DLD1 (cell line): ENCODE measurements around the gene NEFH.

Experiments used
- in situ Hi-C: cut with HindIII; loops from 2 replicates; pipeline ENCODE4 v1.10.0; 2017; ENCODE audit warnings: low sequenced_read_pairs

Gene NEFH

GRCh38 chr22:29539105-29539504, 59.1 kb downstream of the NEFH start:
- in situ Hi-C loops = no loop called here
